AG09309 (cell line): ENCODE measurements around the gene WDR62.
A peak's percentile ranks its signal among the peaks of the same experiment; 100 is the strongest.
"Not testable (repeated sequence)": the region's sequence is repeated elsewhere in the genome, so short reads cannot be mapped to it uniquely, and the experiment has no call there.

Experiments
- DNase-seq: peaks from one replicate; pipeline ENCODE4 v3.0.0-alpha.2; 2010; ENCODE audit warnings: low read depth
- H3K4me3 ChIP-seq: 2 replicates; pipeline ENCODE4 v1.5.1; 2011; ENCODE audit warnings: mild to moderate bottlenecking, low read depth, low read length, moderate library complexity; ENCODE audit not compliant: control insufficient read depth
- TF ChIP-seq, protein P1 (sequence below): IDR thresholded peaks from 2 replicates; pipeline ENCODE4 v1.5.1; 2011; ENCODE audit warnings: mild to moderate bottlenecking, low read depth, low read length, inconsistent platforms; ENCODE audit not compliant: insufficient read depth, control insufficient read depth; ENCODE audit errors: missing control alignments

Gene WDR62

DNA sequence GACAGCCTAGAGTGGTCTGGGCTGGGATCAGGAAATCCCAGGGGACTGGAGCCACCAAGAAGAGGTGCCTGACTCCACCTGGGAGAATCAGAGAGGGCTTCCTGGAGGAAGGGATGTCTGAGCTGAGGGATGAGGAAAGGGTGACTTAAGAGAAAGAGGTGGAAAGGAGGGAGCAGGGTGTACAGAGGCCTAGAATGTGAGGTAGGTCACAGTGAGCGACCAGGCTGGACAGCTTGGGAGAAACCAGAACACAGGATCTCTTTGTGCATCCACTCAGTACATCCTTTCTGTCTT, 61.6 kb downstream of the WDR62 start:
- DNase-seq, result no peak
- TF ChIP-seq, protein P1, sequence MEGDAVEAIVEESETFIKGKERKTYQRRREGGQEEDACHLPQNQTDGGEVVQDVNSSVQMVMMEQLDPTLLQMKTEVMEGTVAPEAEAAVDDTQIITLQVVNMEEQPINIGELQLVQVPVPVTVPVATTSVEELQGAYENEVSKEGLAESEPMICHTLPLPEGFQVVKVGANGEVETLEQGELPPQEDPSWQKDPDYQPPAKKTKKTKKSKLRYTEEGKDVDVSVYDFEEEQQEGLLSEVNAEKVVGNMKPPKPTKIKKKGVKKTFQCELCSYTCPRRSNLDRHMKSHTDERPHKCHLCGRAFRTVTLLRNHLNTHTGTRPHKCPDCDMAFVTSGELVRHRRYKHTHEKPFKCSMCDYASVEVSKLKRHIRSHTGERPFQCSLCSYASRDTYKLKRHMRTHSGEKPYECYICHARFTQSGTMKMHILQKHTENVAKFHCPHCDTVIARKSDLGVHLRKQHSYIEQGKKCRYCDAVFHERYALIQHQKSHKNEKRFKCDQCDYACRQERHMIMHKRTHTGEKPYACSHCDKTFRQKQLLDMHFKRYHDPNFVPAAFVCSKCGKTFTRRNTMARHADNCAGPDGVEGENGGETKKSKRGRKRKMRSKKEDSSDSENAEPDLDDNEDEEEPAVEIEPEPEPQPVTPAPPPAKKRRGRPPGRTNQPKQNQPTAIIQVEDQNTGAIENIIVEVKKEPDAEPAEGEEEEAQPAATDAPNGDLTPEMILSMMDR, result no peak
- H3K4me3 ChIP-seq, result peak overlapping the region; percentile 77

DNA sequence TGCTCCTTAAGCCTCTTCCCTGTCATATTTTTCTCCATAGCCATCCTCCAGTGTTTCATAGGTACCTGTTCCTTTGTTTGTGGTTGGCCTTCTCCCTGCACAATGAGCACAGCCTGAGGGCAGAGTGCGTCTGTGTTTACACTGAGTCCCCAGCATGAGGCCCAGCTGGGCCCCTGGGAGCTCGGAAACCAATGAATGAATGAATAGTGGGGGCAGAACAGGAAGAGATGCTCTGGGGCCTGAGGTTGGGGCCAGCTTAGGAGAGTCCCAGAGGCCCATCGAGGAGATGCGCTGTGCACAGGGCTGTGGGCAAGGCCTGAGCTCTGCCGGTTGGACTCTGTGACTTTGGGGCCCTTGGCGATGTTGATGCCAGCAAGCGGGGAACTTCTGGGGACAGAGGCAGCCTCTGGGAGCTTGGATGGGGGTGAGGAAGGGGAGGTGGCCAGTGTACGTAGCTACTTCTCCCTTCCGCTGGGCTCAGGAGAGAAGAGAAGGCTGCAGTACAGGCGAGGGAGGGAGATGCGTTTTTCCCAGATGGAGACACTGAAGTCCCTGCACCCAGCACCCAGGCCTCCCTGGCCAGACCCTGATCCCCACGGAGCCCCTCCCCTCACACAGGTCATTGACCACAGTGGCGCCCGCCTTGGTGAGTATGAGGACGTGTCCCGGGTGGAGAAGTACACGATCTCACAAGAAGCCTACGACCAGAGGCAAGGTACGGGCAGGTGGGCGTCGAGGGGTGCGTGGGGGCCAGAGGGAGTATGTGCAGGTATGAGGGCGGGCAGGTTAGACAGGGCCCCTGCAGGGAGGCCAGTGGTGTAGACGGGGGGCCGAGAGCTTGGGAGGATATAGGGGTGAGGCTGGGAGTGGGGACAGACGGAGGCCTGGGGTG, 65.6 kb downstream of the WDR62 start:
- H3K4me3 ChIP-seq, result no peak overlapping the region
- TF ChIP-seq, protein P1, result no peak
- DNase-seq, result no peak

DNA sequence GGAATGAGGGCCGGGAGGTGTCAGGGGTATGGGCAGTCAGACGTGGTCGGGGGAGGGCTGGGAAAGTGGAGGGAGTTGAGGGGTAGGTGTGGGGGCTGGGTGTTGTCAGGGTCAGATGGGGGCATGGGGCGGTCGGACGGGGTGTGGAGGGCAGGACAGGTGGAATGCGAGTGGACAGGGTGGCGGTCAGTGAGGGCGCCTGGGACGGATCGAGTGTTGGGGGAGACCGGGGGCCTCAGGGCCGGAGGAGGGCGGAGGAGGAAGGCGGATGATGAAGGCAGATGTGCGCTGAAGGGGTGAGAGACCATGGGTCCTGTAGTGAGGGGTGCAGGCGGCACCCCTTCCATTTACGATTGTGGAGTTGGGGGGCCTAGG, 66.3 kb downstream of the WDR62 start:
- TF ChIP-seq, protein P1, result no peak
- no peak overlapping the region for H3K4me3 ChIP-seq
- DNase-seq, result no peak

DNA sequence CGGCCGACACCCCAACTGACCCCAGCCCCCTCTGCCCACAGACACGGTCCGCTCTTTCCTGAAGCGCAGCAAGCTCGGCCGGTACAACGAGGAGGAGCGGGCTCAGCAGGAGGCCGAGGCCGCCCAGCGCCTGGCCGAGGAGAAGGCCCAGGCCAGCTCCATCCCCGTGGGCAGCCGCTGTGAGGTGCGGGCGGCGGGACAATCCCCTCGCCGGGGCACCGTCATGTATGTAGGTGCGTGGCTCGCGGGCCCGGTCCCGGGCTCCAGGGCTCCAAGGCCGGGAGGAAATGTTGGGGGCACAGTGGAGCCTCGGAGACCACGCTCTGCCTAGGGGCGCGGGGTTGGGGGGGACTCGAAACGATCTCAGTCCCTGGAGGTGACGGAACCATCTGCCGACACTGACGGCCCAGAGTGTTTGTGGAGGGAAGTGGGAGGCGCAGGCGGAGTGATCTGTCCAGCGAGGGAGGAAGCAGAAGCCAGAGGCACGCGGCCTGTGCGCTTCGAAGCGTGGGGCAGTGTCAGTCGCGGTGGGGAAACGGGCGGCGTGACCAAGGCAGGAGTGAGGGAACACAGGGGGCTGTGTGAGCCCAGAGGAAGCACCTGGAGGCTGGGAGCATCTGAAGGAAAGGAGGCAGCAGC, 66.9 kb downstream of the WDR62 start:
- no peak overlapping the region for H3K4me3 ChIP-seq
- DNase-seq, result no peak
- TF ChIP-seq, protein P1, result no peak

DNA sequence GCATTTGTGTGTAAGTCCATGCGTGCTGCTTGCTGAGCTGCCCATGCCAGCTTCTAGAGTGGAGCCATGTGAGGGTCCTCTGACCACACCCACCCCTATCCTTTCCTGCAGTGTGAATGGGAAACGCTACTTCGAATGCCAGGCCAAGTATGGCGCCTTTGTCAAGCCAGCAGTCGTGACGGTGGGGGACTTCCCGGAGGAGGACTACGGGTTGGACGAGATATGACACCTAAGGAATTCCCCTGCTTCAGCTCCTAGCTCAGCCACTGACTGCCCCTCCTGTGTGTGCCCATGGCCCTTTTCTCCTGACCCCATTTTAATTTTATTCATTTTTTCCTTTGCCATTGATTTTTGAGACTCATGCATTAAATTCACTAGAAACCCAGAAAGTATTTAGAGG, 70.9 kb downstream of the WDR62 start:
- no peak for DNase-seq
- TF ChIP-seq, protein P1, result no peak
- H3K4me3 ChIP-seq, result no peak overlapping the region

DNA sequence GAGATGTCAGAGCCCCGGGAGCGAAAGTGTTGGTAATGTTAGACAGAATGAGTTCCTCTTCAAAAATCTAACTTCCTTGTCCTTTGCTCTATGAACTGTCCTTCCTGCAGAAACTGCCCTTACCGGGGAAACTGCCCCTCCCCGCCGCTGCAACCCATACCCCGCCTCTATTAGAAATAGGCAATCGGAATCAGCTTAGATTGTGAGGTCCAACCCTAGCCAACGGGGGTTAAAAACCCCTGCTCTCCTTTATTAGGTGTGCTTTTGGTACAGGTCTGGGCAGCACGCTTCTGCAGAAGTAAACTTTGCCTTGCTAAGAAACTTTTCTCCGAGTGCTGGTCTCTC, 73.7 kb downstream of the WDR62 start:
- no peak for DNase-seq
- peak overlapping the region; percentile 54 for H3K4me3 ChIP-seq
- TF ChIP-seq, protein P1, result no peak

DNA sequence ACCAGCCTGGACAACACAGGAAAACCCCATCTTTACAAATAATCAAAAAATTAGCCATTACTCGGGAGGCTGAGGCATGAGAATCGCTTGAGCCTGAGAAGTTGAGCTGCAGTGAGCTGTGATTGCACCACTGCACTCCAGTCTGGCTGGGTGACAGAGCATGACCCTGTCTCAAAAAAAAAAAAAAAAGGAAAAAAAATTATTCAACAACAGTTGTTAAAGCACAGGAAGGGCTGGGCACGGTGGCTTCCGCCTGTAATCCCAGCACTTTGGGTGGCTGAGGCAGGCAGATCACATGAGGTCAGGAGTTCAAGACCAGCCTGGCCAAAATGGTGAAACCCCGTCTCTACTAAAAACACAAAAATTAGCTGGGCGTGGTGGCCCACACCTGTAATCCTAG, 76.5 kb downstream of the WDR62 start:
- H3K4me3 ChIP-seq, DNase-seq: not testable (repeated sequence)

DNA sequence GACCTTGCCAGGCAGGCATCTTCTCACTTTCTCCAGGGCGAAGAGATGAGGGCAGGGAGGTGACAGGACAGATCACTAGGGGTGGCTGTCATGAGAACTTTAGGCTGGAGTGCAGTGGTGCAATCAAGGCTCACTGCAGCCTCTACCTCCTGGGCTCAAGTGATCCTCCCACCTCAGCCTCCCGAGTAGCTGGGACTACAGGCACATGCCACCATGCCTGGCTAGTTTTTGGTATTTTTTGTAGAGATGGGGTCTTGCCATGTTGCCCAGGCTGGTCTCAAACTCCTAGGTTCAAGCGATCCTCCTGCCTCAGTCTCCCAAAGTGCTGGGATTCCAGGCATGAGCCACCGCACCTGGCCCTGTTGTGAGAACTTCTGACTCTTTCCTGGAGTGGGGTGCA, 80.2 kb downstream of the WDR62 start:
- not testable (repeated sequence) for H3K4me3 ChIP-seq, DNase-seq
